ENCODE data around the gene ECHDC3.

The ECHDC3 gene

GRCh38 chr10:11701451-11702095 is 40.6 kb upstream of the ECHDC3 start:
- TF ChIP-seq CTCF (IDR thresholded peaks at IDR 0.05), result no peak

GRCh38 chr10:11702264-11702663 is 39.9 kb upstream of the ECHDC3 start:
- TF ChIP-seq CTCF (IDR thresholded peaks at IDR 0.05), result no peak

- no peak for TF ChIP-seq CTCF (IDR thresholded peaks at IDR 0.05)
Measured at GRCh38 chr10:11704092-11704491, 38.1 kb upstream of the ECHDC3 start.

GRCh38 chr10:11705722-11706121 is 36.5 kb upstream of the ECHDC3 start:
- no peak for TF ChIP-seq CTCF (IDR thresholded peaks at IDR 0.05)

GRCh38 chr10:11706895-11707567 is 35.2 kb upstream of the ECHDC3 start:
- no peak; the same call in 1 of the 2 replicates for TF ChIP-seq CTCF (IDR thresholded peaks at IDR 0.05)

- no peak for TF ChIP-seq CTCF (IDR thresholded peaks at IDR 0.05)
Measured at GRCh38 chr10:11707624-11708350, 34.4 kb upstream of the ECHDC3 start.

- no peak for TF ChIP-seq CTCF (IDR thresholded peaks at IDR 0.05)
Measured at GRCh38 chr10:11712744-11713143, 29.4 kb upstream of the ECHDC3 start.
